ENCODE data around the gene UBXN11.
"Not testable (repeated sequence)": the region's sequence is repeated elsewhere in the genome, so short reads cannot be mapped to it uniquely, and the experiment has no call there.

UBXN11 gene

DNA sequence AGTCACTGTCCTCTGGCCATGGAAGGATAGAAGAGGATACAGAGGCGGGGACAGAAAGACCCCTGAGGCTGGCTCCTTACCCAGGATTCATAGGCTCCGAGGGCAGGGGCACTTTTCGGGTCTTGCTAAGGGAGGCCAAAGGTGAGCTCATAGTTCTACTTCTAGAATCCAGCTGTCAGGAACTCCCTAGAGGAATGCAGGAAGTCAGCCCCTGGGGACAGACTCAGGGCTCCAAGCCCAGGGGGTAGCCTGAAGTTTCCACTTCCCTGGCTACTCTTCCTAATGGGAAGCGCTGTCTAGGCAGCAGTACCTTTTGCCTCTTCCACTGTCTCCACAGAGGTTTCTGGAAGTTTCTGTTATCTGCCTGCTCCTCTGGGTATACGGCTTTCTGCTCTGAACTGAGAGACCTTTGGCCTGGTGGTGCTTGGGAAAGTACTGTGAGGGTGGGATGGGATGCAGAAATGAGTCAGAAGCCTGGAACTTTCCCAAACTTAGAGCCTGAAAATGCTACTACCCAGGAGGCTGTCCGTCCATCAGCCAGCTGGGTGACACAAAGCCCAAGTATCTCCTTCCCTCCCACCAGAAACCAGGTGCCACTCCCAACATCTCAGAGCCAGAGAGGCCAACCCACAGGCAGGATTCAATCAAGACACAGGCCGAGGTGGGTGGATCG, 3.6 kb downstream of the UBXN11 start:
- DNase-seq, result no peak

DNA sequence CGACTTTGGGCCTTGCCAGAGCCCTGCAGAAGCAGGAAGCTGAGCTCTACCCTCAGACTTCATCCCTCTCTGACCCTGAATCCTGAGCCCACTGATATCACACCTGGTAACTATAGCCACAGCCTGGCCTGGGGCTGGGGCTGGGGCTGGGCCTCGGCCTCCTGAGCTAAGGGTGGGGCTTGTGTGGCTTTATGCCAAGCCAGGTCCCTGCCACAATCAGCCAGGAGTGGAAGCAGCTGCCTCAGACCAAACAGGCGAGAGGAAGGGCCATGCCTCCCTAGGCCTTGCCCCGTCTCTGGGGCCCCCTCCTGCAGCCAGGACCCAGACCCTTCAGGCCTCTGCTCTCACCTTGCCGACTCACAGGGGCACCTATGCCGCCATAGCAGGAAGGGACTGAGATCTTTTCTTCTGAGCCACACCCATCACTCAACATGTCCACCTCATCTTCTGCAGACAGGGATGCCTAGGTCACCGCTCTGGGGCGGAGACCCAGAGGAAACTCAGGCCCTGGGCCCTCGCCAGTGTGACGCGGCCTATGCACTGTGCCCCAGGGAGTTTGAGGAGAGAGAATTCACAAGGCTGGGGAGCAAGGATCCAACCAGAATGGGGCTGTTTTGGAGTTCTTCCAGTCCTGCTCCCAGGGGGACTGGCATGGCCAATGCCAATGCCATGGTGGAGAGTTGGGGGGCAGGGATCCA, 5.7 kb downstream of the UBXN11 start:
- no peak for DNase-seq

DNA sequence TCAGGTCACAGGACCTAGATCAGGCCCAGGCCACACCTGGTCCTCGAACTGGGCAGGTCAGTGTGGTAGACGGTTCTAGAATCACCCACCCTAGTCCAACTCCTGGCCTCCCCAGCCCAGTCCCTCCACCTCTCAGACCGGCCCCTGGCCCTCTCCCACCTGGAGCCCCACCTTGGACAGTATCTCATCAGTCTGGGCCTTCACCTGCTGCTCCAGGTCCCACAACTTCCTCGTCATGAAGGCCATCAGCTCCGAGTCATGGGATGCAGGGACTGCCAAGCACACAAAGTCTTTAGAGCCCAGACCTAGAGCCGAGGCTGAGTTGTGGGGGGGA, 8.7 kb downstream of the UBXN11 start:
- no peak for DNase-seq

DNA sequence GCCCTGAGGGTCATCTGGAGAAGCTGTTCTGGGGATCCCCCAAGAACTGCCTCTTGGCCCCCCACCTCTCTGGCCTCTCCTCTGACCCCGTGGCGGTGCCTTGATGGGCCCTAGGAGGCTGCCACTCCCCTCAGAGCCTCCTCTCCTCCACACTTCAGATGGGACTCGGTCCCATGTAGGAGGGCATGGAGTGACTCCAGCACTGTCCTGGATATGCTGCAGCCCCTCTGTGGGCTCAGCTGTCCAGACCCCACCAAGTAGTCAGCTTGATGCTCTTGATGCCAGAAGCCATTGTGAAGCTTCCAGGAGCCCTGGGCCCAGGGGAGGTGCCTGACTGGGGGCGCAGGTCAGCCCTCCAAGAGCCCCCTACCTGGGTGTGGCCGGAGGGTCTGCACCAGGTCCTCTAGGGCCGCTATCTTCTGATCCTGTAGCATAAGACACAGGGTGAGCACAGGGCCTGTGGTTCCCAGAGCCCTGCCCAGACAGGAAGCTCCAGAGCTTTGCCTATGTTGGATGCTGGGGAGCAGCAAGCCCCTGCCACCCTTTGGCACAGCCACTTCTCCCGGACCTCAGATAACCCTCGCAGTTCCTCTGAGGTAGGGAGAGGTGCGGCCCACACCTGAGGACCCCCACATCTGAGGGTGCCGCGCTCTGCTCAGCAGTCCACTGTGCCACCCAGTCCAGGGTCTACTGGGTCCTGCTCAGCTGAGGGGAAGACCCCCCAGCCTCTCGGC, 9.2 kb downstream of the UBXN11 start:
- DNase-seq, result no peak

DNA sequence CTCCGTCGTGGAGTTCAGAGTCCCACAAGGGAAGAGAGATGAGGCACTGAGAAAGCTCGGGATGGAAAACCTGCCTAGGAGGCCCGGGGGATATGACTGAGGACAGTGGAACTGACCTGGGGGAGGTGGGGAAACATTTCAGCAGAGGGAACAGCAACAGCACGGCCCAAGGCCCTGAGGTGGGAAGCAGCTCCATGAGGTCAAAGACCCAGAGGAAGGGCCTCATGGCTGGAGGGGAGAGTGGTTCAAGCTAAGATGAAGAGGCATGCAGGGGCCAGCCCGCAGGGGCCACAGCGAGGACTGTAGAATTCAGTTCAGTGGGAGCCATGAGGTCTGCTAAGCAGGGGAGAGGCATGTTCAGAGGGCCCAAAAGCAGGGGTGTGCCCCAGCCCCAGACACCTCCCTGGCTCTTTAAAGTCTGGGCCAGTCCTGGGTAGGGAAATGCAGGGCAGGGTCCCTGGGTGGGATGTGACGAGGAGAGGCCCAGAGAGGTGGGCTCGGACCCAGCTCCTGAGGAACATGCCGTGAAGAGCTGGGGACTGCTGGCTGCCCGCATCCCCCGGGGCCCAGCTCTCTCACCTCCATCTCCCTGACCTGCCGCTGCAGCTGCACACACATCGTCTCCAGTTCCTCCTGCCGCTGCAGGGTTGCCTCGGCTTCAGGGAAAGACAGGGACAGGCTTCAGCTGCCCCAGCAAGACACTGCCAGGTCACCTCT, 9.9 kb downstream of the UBXN11 start:
- no peak for DNase-seq

GRCh38 chr1:26295194-26296138, 11.0 kb downstream of the UBXN11 start:
- DNase-seq, result no peak

GRCh38 chr1:26293911-26294463, 12.4 kb downstream of the UBXN11 start:
- no peak for DNase-seq

DNA sequence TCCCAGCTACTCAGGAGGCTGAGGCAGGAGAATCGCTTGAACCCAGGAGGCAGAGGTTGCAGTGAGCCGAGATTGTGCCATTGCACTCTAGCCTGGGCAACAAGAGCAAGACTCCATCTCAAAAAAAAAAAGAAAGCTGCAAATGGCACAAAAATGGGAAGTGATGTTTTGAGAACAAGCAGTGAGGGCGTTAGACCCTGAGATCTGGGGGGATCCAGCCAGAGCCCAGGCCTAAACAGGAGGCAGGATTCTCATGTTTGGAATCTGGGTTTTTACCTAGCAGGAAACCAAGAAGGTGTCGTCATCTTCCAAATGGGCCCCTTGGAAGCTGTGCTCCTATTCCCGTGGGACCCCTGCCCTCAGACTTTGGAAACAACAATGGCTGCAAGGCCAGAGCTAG, 13.7 kb downstream of the UBXN11 start:
- DNase-seq, result not testable (repeated sequence)

GRCh38 chr1:26291939-26292338, 14.5 kb downstream of the UBXN11 start:
- no peak for DNase-seq

DNA sequence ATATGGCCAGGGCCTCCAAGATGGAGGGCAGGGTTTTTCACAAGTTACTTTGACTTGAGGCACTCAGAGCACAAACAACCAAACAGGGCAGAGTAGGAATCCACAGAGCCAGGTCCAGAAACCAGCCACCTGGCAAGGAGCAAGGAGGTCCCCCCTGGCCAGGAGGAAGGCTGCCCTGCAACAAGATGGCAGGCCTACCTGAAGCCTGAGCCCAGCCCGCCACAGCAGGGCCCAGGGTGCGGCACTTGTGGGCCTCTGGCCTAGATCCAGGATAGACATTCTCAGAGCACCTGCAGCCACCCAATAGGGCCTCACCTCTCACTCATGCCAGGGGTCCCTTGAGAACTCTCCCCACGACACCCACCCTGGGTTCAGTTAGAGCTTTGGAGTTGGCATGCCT, 15.0 kb downstream of the UBXN11 start:
- no peak for DNase-seq

DNA sequence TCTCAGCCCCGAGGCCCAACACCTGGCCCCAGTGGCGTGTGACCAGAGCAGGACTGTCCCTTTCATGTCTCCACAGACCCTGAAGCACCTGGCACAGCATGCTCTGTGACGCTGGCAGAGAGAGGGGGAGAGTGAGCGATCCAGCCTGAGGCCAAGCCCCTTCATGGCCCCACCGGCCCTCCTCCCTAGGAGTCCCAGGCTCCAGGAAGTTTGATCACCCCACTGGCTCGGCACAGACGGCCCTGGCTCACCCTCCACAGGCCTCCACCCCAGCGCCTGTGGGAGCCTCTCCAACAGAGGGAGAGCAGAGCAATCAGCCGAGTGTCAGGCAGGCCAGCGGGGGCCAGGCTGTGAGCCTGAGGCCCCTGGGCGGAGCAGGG, 15.6 kb downstream of the UBXN11 start:
- no peak for DNase-seq

DNA sequence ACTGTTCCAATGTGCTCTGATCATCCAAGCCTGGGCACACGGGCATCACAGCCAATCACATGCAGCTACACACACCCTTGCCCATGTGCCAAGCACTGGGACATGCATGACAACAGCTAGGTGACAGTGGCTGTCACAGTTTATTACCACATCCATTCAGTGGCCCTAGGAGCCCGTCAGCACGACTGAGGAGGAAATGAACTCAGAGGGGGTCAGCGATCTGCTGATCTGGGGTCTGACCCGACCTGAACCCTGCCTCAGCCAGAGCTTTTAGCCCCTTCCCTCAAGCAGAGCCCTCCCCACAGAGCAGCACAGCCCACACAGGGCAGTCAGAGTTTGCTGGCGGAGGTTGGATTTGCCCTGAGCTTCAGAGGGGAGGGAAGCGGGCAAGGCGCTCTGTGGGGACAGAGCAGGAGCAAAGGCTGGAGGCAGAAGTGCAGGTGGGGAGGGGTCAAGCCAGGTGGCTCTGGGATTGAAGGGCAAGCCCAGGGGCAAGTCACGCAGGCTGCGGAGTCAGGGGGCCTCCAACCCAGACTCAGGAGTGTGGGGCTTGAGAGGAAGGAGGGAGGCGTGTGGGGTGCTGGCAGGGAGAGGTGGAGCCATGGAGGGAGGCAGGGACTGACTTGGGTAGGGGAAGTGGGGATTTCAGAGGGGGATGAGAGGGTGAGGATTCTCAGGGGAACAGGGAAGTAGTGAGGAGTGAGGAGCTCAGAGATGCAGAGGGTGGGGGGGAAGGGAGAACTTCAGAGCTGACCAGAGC, 16.1 kb downstream of the UBXN11 start:
- DNase-seq, result no peak

DNA sequence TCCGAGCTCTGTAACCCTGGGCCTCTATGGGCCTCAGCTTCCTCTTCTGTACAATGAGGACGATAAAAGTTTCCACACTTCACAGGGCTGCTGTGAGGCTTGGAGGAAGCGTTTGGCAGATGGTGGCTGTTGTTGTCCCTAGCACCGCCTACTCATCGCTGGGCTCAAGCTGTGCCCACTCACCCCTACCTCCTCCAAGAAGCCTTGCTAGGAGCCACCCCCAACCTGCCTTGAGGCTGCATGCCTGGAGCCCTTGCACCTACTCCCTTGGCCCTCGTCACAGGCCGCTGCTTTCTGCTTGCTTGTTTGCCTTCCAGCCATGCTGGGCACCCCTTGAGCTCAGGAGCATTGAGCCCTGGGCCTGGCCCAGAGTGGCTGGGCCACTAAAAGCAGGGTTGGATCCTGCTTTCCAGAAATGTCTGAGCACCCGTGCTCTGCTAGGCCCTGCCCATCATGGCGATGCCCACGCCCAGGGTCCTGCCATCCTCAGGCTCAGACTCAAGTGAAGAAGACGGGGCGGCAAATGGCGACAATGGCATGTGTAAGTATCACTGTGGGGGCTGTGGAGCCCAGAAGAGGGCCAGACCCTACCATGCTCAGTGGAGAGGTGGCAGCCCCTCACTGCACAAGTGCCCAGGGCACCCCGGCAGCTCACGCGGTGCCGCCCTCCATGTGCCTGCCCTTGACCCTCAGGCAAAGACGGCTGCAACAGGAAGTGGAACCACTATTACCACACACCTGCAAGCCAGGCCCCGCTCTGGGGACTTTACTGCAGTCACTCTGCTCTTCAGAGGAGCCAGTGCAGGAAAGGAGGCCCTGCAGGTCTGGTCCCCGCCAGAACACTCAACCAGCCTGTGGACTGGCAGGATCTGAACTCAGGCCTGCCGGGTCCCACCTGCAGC, 17.0 kb downstream of the UBXN11 start:
- no peak for DNase-seq

GRCh38 chr1:26288311-26288941, 18.0 kb downstream of the UBXN11 start:
- peak; percentile 46 for DNase-seq

GRCh38 chr1:26287811-26288210, 18.6 kb downstream of the UBXN11 start:
- no peak for DNase-seq

DNA sequence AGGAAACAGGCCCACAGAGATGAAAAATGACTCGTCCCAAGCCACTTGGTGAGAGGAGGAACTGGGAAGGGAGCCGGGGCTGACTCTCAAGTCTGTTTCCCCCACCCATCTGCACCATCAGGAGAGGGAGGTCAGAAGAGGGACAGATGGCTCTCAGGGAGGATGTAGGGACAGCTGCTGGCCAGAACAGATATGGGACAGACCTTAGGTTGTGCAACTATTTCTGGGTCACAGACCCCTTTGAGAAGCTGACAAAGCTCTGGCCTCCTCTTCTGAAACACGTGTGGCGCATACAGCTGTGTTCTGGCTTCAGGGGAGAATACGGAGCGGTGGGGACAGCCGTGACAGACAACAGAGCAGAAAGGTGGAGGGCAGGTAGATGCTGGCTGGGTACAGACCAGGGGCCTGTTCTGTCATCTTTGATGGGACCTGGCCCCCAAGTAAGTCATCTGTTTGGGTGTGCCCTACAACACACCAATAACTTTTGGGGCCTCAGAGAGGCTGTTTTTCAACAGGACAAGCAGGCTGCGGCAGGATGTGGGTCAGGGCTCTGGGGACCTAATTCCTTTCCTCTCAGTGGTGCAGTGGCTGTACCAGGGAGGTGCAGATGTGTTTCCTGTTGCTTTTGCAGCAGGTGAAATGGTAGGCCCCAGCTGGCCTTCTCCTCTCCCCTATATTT, 19.3 kb downstream of the UBXN11 start:
- DNase-seq, result peak; percentile 86

GRCh38 chr1:26286064-26286416, 20.4 kb downstream of the UBXN11 start:
- no peak for DNase-seq

- no peak for DNase-seq
Measured at GRCh38 chr1:26285366-26286063, 20.9 kb downstream of the UBXN11 start.
